Measurements from ENCODE around the gene ADGRA1. TPM values are rescaled to one million over a fixed set of nuclear protein-coding genes. Genes with fewer than 3 reads are reported as not detected.

The ADGRA1 gene
- total RNA-seq, 1 donor from 2014 or later: 0.99 TPM

DNA sequence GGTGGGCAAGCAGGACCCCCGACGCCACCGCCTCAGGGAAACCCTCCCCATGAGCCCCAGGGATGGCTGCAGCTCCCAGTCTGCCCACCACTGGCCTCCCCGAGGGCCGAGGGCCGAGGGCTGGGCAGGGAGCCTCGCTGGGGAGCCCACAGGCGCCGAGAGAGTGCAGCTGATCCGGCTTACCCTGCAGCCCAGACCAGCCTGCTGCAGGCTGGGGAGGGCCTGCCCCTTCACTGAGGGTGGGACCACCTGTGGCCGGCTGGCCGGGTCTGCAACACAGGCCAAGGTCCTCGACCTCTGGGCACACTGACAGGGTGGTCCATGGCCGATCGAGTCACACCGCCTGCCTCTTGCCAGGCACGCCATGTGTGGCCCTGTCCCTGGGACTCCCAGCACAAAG lies 27.3 kb upstream of the ADGRA1 start:
- no peak overlapping the region for H3K27ac Mint-ChIP-seq

DNA sequence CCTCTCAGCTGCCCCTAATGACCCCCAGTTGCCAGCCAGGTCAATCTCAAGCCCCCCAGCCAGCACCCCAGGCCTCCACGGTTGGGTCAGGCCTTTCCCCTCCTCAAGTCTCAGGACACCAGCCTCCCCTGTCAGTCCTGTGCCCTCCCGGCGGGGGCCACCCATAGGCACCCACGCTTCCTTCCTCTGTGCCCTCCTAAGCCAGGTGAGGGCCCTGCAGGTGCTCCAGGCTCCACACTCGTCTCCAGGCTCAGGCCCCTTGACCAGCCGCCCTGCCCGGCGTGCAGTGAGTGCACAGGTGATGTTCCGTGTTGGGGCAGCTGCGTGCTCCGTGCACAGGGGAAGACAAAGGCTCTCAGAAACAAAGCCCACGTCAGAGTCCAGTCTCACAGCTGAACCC lies 26.8 kb upstream of the ADGRA1 start:
- H3K4me3 Mint-ChIP-seq: no peak overlapping the region
- peaks cover 3% of the 10 kb centered on the region for H3K27me3 Mint-ChIP-seq
- no peak overlapping the region for H3K27ac Mint-ChIP-seq

More for the DNA sequence above, 27.3 kb upstream of the ADGRA1 start:
- Mint-ChIP-seq H3K9me3 (no peaks in the 10 kb centered on the region), H3K27me3 (peaks cover 3% of the 10 kb centered on the region), H3K4me1 (ENCODE audit: unreplicated experiment) (peaks cover 5% of the 10 kb centered on the region), H3K36me3 (no peaks in the 10 kb centered on the region), H3K4me3 (no peak overlapping the region)
- DNase-seq (ENCODE audit: extremely low spot score, unreplicated experiment): no peak
- TF ChIP-seq, protein P1, sequence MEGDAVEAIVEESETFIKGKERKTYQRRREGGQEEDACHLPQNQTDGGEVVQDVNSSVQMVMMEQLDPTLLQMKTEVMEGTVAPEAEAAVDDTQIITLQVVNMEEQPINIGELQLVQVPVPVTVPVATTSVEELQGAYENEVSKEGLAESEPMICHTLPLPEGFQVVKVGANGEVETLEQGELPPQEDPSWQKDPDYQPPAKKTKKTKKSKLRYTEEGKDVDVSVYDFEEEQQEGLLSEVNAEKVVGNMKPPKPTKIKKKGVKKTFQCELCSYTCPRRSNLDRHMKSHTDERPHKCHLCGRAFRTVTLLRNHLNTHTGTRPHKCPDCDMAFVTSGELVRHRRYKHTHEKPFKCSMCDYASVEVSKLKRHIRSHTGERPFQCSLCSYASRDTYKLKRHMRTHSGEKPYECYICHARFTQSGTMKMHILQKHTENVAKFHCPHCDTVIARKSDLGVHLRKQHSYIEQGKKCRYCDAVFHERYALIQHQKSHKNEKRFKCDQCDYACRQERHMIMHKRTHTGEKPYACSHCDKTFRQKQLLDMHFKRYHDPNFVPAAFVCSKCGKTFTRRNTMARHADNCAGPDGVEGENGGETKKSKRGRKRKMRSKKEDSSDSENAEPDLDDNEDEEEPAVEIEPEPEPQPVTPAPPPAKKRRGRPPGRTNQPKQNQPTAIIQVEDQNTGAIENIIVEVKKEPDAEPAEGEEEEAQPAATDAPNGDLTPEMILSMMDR (conservative IDR thresholded peaks at IDR 0.05): no peak

GRCh38 chr10:133061296-133062038 lies 26.3 kb upstream of the ADGRA1 start:
- Mint-ChIP-seq H3K27ac (no peak overlapping the region), H3K9me3 (no peaks in the 10 kb centered on the region), H3K27me3 (peaks cover 3% of the 10 kb centered on the region), H3K4me1 (ENCODE audit: unreplicated experiment) (peaks cover 5% of the 10 kb centered on the region), H3K4me3 (no peak overlapping the region), H3K36me3 (no peaks in the 10 kb centered on the region)
- TF ChIP-seq, protein P1 (conservative IDR thresholded peaks at IDR 0.05): no peak
- DNase-seq (ENCODE audit: extremely low spot score, unreplicated experiment): no peak

More for the DNA sequence above, 26.8 kb upstream of the ADGRA1 start:
- peaks cover 5% of the 10 kb centered on the region for H3K4me1 Mint-ChIP-seq (ENCODE audit: unreplicated experiment)
- no peaks in the 10 kb centered on the region for H3K36me3 Mint-ChIP-seq
- TF ChIP-seq, protein P1 (conservative IDR thresholded peaks at IDR 0.05): no peak
- no peak for DNase-seq (ENCODE audit: extremely low spot score, unreplicated experiment)
- no peaks in the 10 kb centered on the region for H3K9me3 Mint-ChIP-seq

DNA sequence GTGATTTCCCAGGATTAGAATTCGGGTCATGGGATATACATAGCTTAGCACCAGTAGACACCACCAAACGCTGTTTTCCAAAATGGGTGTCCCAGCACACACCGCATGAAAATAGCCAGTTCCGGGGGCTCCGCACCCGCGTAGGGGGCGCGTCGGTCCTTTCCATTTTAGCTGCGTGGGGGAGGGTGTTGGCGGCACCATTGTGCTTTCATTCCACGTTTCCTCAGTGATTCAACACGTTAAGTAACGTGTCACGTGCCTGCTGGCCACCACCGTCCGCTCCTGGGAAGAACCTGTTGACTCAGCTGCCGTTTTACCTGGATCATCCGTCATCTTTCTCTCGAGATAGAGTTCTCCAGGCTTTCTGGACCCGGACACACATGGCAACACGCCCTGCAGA lies 25.6 kb upstream of the ADGRA1 start:
- Mint-ChIP-seq H3K27ac (no peak overlapping the region), H3K9me3 (no peaks in the 10 kb centered on the region), H3K36me3 (no peaks in the 10 kb centered on the region), H3K27me3 (peaks cover 5% of the 10 kb centered on the region), H3K4me1 (ENCODE audit: unreplicated experiment) (peaks cover 5% of the 10 kb centered on the region), H3K4me3 (no peak overlapping the region)
- TF ChIP-seq, protein P1 (conservative IDR thresholded peaks at IDR 0.05): no peak
- no peak for DNase-seq (ENCODE audit: extremely low spot score, unreplicated experiment)

GRCh38 chr10:133062635-133063034 lies 25.1 kb upstream of the ADGRA1 start:
- H3K4me1 Mint-ChIP-seq (ENCODE audit: unreplicated experiment): peaks cover 5% of the 10 kb centered on the region
- no peaks in the 10 kb centered on the region for H3K36me3 Mint-ChIP-seq
- no peak for DNase-seq (ENCODE audit: extremely low spot score, unreplicated experiment)
- no peak overlapping the region for H3K4me3 Mint-ChIP-seq
- no peaks in the 10 kb centered on the region for H3K9me3 Mint-ChIP-seq
- peaks cover 7% of the 10 kb centered on the region for H3K27me3 Mint-ChIP-seq
- TF ChIP-seq, protein P1 (conservative IDR thresholded peaks at IDR 0.05): no peak
- H3K27ac Mint-ChIP-seq: no peak overlapping the region

Data from type B pancreatic cell (in vitro differentiated cells).